ENCODE results near the gene MOCS3.
"Not testable (repeated sequence)": the region's sequence is repeated elsewhere in the genome, so short reads cannot be mapped to it uniquely, and the experiment has no call there.

DNA sequence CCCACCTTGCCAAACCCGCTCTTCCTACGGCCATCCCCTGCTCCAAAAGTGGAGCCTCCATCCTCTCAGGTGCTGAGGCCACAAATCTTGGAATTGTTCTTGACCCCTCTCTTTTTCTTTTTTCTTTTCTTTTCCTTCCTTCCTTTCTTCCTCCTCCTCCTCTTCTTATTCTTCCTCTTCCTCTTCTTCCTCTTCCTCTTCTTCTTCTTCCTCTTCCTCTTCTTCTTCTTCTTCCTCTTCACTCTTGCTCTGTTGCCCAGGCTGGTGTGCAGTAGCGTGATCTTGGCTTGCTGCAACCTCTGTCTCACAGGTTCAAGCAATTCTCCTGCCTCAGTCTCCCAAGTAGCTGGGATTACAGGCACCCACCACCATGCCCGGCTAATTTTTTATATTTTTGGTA, 19.9 kb downstream of the MOCS3 start:
- TF ChIP-seq, protein P1, sequence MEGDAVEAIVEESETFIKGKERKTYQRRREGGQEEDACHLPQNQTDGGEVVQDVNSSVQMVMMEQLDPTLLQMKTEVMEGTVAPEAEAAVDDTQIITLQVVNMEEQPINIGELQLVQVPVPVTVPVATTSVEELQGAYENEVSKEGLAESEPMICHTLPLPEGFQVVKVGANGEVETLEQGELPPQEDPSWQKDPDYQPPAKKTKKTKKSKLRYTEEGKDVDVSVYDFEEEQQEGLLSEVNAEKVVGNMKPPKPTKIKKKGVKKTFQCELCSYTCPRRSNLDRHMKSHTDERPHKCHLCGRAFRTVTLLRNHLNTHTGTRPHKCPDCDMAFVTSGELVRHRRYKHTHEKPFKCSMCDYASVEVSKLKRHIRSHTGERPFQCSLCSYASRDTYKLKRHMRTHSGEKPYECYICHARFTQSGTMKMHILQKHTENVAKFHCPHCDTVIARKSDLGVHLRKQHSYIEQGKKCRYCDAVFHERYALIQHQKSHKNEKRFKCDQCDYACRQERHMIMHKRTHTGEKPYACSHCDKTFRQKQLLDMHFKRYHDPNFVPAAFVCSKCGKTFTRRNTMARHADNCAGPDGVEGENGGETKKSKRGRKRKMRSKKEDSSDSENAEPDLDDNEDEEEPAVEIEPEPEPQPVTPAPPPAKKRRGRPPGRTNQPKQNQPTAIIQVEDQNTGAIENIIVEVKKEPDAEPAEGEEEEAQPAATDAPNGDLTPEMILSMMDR (conservative IDR thresholded peaks at IDR 0.05; ENCODE audit: low read depth, low read length), result not testable (repeated sequence)
- TF ChIP-seq POLR2A (IDR thresholded peaks at IDR 0.05; ENCODE audit: low read depth, low read length); RFX5 (IDR thresholded peaks at IDR 0.05; ENCODE audit: low read depth, low read length); RAD21 (IDR thresholded peaks at IDR 0.05; ENCODE audit: low read length); CHD1 (IDR thresholded peaks at IDR 0.05; ENCODE audit: low read depth, low read length); FOS (IDR thresholded peaks at IDR 0.05; ENCODE audit: low read depth, low read length); CEBPB (IDR thresholded peaks at IDR 0.05; ENCODE audit: low read depth, low read length): not testable (repeated sequence)
- TF ChIP-seq, protein P2, sequence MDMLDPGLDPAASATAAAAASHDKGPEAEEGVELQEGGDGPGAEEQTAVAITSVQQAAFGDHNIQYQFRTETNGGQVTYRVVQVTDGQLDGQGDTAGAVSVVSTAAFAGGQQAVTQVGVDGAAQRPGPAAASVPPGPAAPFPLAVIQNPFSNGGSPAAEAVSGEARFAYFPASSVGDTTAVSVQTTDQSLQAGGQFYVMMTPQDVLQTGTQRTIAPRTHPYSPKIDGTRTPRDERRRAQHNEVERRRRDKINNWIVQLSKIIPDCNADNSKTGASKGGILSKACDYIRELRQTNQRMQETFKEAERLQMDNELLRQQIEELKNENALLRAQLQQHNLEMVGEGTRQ (IDR thresholded peaks at IDR 0.05; ENCODE audit: low read depth, low read length), result not testable (repeated sequence)
- TF ChIP-seq, protein P3, sequence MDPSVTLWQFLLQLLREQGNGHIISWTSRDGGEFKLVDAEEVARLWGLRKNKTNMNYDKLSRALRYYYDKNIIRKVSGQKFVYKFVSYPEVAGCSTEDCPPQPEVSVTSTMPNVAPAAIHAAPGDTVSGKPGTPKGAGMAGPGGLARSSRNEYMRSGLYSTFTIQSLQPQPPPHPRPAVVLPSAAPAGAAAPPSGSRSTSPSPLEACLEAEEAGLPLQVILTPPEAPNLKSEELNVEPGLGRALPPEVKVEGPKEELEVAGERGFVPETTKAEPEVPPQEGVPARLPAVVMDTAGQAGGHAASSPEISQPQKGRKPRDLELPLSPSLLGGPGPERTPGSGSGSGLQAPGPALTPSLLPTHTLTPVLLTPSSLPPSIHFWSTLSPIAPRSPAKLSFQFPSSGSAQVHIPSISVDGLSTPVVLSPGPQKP (IDR thresholded peaks at IDR 0.05; ENCODE audit: borderline replicate concordance, low read depth, low read length), result not testable (repeated sequence)
